ENCODE data around the gene CYP4F2. TPM values are rescaled to one million over a fixed set of nuclear protein-coding genes. Genes with fewer than 3 reads are reported as not detected.

CYP4F2 gene, protein sequence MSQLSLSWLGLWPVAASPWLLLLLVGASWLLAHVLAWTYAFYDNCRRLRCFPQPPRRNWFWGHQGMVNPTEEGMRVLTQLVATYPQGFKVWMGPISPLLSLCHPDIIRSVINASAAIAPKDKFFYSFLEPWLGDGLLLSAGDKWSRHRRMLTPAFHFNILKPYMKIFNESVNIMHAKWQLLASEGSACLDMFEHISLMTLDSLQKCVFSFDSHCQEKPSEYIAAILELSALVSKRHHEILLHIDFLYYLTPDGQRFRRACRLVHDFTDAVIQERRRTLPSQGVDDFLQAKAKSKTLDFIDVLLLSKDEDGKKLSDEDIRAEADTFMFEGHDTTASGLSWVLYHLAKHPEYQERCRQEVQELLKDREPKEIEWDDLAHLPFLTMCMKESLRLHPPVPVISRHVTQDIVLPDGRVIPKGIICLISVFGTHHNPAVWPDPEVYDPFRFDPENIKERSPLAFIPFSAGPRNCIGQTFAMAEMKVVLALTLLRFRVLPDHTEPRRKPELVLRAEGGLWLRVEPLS
- not detected for total RNA-seq

DNA sequence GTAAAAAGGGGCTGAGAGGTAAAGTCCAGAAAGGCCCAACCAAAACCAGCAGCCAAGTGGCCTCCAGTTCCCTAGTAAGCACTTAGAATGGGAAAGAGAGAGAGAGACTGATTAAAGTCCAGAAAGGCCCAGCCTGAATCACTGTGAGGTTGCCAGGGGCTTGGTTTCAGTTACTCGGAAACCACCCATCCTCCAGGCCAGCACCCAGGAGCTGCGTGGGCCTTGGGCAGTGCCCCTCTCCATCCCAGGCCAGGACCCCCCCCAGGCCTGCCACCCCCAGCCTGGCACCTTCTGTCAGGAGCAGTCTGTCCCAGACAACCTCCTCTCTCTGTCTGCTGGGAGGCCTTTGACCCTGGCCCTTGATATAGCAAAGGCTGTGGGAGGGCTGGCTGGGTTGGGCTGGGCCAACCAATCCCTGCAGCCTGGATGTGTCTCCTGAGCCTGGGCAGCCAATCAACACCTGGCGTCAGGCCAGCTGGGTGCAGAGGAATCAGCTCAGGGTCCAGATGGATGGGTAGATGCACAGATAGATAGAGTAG is at the start of gene CYP4F2:
CYP4F2 (minus strand) TSS at position 337 of the 539 bp plus-strand sequence. CDS start 463 bp downstream, outside the sequence.
- TF ChIP-seq, protein P1, sequence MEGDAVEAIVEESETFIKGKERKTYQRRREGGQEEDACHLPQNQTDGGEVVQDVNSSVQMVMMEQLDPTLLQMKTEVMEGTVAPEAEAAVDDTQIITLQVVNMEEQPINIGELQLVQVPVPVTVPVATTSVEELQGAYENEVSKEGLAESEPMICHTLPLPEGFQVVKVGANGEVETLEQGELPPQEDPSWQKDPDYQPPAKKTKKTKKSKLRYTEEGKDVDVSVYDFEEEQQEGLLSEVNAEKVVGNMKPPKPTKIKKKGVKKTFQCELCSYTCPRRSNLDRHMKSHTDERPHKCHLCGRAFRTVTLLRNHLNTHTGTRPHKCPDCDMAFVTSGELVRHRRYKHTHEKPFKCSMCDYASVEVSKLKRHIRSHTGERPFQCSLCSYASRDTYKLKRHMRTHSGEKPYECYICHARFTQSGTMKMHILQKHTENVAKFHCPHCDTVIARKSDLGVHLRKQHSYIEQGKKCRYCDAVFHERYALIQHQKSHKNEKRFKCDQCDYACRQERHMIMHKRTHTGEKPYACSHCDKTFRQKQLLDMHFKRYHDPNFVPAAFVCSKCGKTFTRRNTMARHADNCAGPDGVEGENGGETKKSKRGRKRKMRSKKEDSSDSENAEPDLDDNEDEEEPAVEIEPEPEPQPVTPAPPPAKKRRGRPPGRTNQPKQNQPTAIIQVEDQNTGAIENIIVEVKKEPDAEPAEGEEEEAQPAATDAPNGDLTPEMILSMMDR (IDR thresholded peaks at IDR 0.05) = no peak
- DNase-seq (ENCODE audit: low spot score) = no peak
- H3K27ac ChIP-seq = no peak within 1 kb of the TSS
- H3K36me3 ChIP-seq = no peaks in the 10 kb centered on the region
- H3K27me3 ChIP-seq = no peaks in the 10 kb centered on the region
- no peaks in the 10 kb centered on the region for H3K9me3 ChIP-seq
- no peaks in the 10 kb centered on the region for H3K4me1 ChIP-seq
- no peak within 1 kb of the TSS for H3K4me3 ChIP-seq

- Histone ChIP-seq H3K27me3 (no peaks in the 10 kb centered on the region), H3K4me1 (no peaks in the 10 kb centered on the region), H3K27ac (no peak overlapping the region), H3K9me3 (peaks cover 0 to 49% of the 10 kb centered on the region in 2 donors), H3K4me3 (no peak overlapping the region), H3K36me3 (no peaks in the 10 kb centered on the region)
- DNase-seq (ENCODE audit: low spot score) = no peak
- TF ChIP-seq, protein P1 (IDR thresholded peaks at IDR 0.05) = no peak
These were observed 47.4 kb upstream of the CYP4F2 start for GRCh38 chr19:15945301-15945700.

GRCh38 chr19:15944401-15944800 is 46.5 kb upstream of the CYP4F2 start:
- Histone ChIP-seq H3K4me1 (no peaks in the 10 kb centered on the region), H3K36me3 (no peaks in the 10 kb centered on the region), H3K27ac (no peak overlapping the region), H3K4me3 (no peak overlapping the region), H3K27me3 (no peaks in the 10 kb centered on the region), H3K9me3 (peaks cover 0 to 47% of the 10 kb centered on the region in 2 donors)
- DNase-seq (ENCODE audit: low spot score) = no peak
- TF ChIP-seq, protein P1 (IDR thresholded peaks at IDR 0.05) = no peak

DNA sequence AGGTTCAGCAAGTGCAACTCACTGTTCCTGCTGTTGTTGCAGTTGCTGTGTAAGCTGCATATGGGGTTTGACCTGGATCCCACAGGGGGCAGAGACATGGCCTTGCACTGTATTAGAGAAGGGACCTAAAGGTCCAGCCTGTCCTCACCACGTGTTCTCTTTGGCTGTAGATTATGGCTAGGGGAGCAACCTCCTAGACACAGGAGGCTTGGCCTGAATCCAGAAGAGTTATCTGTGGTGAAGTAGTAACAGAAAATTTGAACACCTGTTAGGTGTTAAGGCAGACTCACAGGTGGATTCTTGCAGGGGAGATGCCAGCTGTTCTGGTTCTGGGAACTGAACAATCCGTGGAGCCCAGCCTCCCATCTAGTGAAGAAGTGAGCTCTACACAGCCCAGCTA is 39.9 kb upstream of the CYP4F2 start:
- TF ChIP-seq, protein P1 (IDR thresholded peaks at IDR 0.05) = no peak
- Histone ChIP-seq H3K9me3 (peaks cover 3 to 11% of the 10 kb centered on the region in 2 donors), H3K27me3 (no peaks in the 10 kb centered on the region), H3K4me1 (no peaks in the 10 kb centered on the region), H3K27ac (no peak overlapping the region), H3K4me3 (no peak overlapping the region), H3K36me3 (no peaks in the 10 kb centered on the region)
- no peak for DNase-seq (ENCODE audit: low spot score)

- Histone ChIP-seq H3K4me1 (no peaks in the 10 kb centered on the region), H3K36me3 (no peaks in the 10 kb centered on the region), H3K4me3 (no peak overlapping the region), H3K9me3 (peaks cover 3 to 11% of the 10 kb centered on the region in 2 donors), H3K27ac (no peak overlapping the region), H3K27me3 (no peaks in the 10 kb centered on the region)
- TF ChIP-seq, protein P1 (IDR thresholded peaks at IDR 0.05) = no peak
- no peak for DNase-seq (ENCODE audit: low spot score)
These were observed 39.1 kb upstream of the CYP4F2 start for GRCh38 chr19:15936950-15937349.
